Measurements from ENCODE around the gene ELFN2.
A peak's percentile ranks its signal among the peaks of the same experiment; 100 is the strongest.

Gene ELFN2

DNA sequence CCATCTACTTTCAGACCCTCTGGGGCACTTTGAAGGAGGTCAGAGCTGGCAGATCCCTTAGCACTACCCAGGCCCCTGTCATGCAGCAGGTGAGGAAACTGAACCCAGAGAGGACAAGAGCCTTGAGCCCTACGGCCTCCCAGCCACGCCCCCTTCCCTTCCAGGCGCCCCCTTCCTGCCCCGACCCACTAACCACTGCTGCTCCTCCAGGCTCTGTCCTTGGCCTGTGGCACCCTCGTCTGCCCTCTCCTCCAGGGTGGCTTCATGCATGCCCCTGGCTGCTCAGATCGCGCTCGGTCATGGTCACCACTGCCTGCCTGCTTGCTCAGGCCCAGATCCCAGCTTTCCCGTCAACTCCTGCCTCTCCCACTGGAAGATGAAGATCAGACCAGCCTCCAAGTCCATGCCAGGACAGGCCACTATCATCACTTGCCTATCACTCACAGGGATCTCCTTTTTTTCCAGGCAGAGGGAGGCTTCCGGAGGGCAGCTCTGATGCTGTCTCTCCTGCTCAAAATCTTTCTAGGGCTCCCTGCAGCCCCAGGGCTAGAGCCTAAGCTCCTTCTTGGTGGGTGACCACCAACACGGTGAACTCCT, 30.7 kb downstream of the ELFN2 start:
- no peak overlapping the region for H3K4me3 Mint-ChIP-seq
- peaks cover 17% of the 10 kb centered on the region for H3K27me3 Mint-ChIP-seq (ENCODE audit: low read depth)
- H3K9me3 Mint-ChIP-seq = no peaks in the 10 kb centered on the region
- peaks cover 26% of the 10 kb centered on the region for H3K4me1 Mint-ChIP-seq
- no peaks in the 10 kb centered on the region for H3K36me3 Mint-ChIP-seq (ENCODE audit: low read depth)
- peak overlapping the region in 1 of 3 experiments; percentile 2 for H3K27ac Mint-ChIP-seq
- TF ChIP-seq, protein P1, sequence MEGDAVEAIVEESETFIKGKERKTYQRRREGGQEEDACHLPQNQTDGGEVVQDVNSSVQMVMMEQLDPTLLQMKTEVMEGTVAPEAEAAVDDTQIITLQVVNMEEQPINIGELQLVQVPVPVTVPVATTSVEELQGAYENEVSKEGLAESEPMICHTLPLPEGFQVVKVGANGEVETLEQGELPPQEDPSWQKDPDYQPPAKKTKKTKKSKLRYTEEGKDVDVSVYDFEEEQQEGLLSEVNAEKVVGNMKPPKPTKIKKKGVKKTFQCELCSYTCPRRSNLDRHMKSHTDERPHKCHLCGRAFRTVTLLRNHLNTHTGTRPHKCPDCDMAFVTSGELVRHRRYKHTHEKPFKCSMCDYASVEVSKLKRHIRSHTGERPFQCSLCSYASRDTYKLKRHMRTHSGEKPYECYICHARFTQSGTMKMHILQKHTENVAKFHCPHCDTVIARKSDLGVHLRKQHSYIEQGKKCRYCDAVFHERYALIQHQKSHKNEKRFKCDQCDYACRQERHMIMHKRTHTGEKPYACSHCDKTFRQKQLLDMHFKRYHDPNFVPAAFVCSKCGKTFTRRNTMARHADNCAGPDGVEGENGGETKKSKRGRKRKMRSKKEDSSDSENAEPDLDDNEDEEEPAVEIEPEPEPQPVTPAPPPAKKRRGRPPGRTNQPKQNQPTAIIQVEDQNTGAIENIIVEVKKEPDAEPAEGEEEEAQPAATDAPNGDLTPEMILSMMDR (IDR thresholded peaks at IDR 0.05; ENCODE audit: unreplicated experiment in 3 of 3) = no peak

DNA sequence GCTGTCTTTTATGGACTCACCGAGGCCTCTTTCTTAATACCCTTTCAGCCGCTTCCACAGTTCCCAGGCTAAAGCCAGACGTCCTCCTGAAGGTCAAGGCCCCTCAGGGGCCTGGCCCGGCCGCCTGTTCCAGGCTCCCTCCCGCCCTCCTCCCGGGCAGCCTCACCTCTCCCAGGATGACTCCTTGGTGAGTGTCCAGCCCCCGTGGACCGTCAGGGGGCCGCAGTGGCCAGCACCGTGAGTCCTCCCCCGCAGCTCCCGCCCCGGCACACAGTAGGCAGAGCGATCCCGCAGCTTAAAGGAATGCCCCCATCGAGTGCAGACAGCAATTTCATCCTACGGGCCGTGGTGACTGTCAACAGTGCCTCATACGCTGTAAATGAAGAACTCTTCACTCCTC, 32.9 kb downstream of the ELFN2 start:
- no peaks in the 10 kb centered on the region for H3K9me3 Mint-ChIP-seq
- H3K27me3 Mint-ChIP-seq (ENCODE audit: low read depth) = peaks cover 17% of the 10 kb centered on the region
- peaks cover 11% of the 10 kb centered on the region for H3K4me1 Mint-ChIP-seq
- TF ChIP-seq, protein P1 (IDR thresholded peaks at IDR 0.05; ENCODE audit: unreplicated experiment in 3 of 3) = no peak
- H3K4me3 Mint-ChIP-seq = no peak overlapping the region
- no peaks in the 10 kb centered on the region for H3K36me3 Mint-ChIP-seq (ENCODE audit: low read depth)
- peak overlapping the region in 1 of 3 experiments; percentile 21 for H3K27ac Mint-ChIP-seq

DNA sequence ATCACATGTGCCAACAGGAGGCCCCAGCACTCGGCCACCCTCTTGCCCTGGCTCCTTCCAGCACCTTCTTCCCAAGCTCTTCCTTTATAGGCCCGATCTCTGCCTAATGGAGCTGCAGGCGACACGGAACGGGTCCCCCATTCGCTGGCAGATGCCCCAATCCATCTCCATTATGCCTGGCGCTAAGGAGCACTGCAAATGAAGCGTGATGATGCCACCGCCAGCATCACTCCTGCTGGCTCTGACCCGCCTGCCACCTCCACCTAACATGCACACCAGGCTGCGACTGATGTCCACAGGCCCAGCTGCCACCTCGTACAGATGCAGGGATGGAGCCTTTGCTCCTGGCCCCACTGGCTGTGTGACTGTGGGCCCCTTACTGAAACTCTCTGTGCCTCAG, 33.5 kb downstream of the ELFN2 start:
- TF ChIP-seq, protein P1 (IDR thresholded peaks at IDR 0.05; ENCODE audit: unreplicated experiment in 3 of 3) = no peak
- peaks cover 8% of the 10 kb centered on the region for H3K4me1 Mint-ChIP-seq

DNA sequence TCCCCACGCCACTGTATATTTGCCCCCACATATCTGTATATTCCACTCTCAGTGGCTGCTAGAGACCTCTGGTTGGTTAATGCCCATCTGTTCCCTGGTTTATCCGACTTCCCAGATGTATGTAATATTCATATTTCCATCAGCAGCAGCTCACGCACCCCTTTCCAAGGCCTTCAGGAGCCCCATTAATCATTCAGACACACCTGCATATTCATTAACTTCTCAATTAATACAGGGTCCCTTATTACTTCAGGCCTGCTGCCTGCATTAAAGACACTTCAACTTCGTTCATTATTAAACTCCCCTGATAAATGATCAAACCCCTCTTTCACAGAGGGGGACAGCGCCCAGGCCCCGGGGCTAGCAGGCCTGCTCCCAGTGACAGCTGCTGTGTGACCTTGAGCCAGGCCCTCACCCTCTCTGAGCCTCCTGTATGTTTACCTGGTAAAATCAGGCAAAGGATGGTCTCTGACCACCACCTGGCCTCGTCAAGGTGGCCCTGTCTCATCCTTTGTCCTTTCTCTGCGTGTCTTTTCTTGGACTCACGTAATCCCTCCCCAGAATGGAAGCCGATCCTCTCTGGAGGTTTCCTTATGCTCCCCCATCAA, 34.5 kb downstream of the ELFN2 start:
- Mint-ChIP-seq H3K27ac (no peak overlapping the region), H3K4me3 (no peak overlapping the region), H3K9me3 (no peaks in the 10 kb centered on the region), H3K4me1 (peaks cover 4% of the 10 kb centered on the region), H3K27me3 (ENCODE audit: low read depth) (peaks cover 9% of the 10 kb centered on the region), H3K36me3 (ENCODE audit: low read depth) (no peaks in the 10 kb centered on the region)
- TF ChIP-seq, protein P1 (IDR thresholded peaks at IDR 0.05; ENCODE audit: unreplicated experiment in 3 of 3) = no peak

More for the DNA sequence above, 33.5 kb downstream of the ELFN2 start:
- H3K9me3 Mint-ChIP-seq = no peaks in the 10 kb centered on the region
- no peak overlapping the region for H3K4me3 Mint-ChIP-seq
- peak overlapping the region in 1 of 3 experiments; percentile 21 for H3K27ac Mint-ChIP-seq
- H3K27me3 Mint-ChIP-seq (ENCODE audit: low read depth) = peaks cover 16% of the 10 kb centered on the region
- H3K36me3 Mint-ChIP-seq (ENCODE audit: low read depth) = no peaks in the 10 kb centered on the region

DNA sequence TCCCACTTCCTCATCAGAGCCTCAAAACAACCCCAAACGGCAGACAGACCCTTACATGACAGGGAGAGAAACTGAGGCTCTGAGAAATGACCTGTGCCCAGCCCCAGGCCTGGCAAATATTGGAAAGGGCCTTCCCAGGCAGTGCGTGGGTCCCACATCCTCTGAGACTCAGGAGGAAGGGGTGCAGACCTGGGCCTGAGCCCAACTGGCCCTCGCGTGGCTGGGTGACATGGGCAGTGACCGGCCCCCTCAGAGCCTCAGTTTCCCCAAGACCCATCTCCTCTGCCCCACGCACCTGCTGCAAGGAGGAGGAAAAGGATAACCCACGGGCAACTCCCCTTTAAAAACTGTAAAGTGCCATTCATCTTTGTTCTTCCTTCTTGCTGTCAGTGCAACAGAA, 35.6 kb downstream of the ELFN2 start:
- TF ChIP-seq, protein P1 (IDR thresholded peaks at IDR 0.05; ENCODE audit: unreplicated experiment in 3 of 3) = no peak
- Mint-ChIP-seq H3K27me3 (ENCODE audit: low read depth) (peaks cover 9% of the 10 kb centered on the region), H3K9me3 (no peaks in the 10 kb centered on the region), H3K27ac (peak overlapping the region in 1 of 3 experiments; percentile 48), H3K36me3 (ENCODE audit: low read depth) (no peaks in the 10 kb centered on the region), H3K4me3 (no peak overlapping the region), H3K4me1 (peaks cover 11% of the 10 kb centered on the region)

DNA sequence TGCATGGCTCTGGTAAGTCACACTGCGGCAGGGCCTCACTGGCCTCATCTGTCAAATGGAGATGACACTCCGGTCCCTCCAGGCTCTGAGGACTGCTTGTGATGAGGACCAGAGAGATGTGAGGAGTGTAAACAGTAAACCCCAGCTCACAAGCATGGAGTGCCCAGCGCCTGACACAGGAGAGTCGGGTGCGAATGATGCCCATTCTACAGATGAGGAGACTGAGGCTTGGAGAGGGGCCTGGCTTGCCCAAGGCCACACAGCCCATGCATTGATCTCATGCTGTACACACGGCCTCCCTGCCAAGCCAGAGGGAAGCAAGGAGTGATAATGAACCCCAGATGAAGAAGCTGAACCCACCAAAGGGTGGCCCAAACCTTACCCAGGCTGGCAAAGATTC, 37.2 kb downstream of the ELFN2 start:
- H3K4me1 Mint-ChIP-seq = peaks cover 11% of the 10 kb centered on the region
- H3K27ac Mint-ChIP-seq = no peak overlapping the region
- no peaks in the 10 kb centered on the region for H3K36me3 Mint-ChIP-seq (ENCODE audit: low read depth)
- peaks cover 9% of the 10 kb centered on the region for H3K27me3 Mint-ChIP-seq (ENCODE audit: low read depth)
- H3K4me3 Mint-ChIP-seq = no peak overlapping the region
- TF ChIP-seq, protein P1 (IDR thresholded peaks at IDR 0.05; ENCODE audit: unreplicated experiment in 3 of 3) = no peak
- no peaks in the 10 kb centered on the region for H3K9me3 Mint-ChIP-seq
